Smooth muscle cell (in vitro differentiated cells): ENCODE data around the gene ZDHHC14. TPM values are rescaled to one million over a fixed set of nuclear protein-coding genes. Genes with fewer than 3 reads are reported as not detected.

Experiments
- DNase-seq: peaks from one replicate; lab custom pipeline; 2025; ENCODE audit not compliant: unreplicated experiment; lab: John Stamatoyannopoulos, UW
- H2AFZ ChIP-seq: fragments of 200-600 bp; sonication (generic); 2 replicates; pipeline ENCODE4 v1.6.0; 2016; ENCODE audit warnings: antibody characterized with exemption, low read depth, mild to moderate bottlenecking
- H3F3A ChIP-seq: fragments of 200-600 bp; sonication (generic); 2 replicates; pipeline ENCODE4 v1.6.0; 2017; ENCODE audit warnings: antibody characterized with exemption, low read depth
- H3K27ac ChIP-seq: fragments of 200-600 bp; sonication (generic); 2 replicates; pipeline ENCODE4 v1.5.1; 2016; ENCODE audit warnings: low read depth, mild to moderate bottlenecking
- H3K27me3 ChIP-seq: fragments of 200-600 bp; sonication (generic); 2 replicates; pipeline ENCODE4 v1.6.1; 2016; ENCODE audit warnings: low read depth, mild to moderate bottlenecking
- H3K36me3 ChIP-seq: fragments of 200-600 bp; sonication (generic); 2 replicates; pipeline ENCODE4 v1.5.1; 2016; ENCODE audit warnings: low read depth
- H3K4me1 ChIP-seq: fragments of 200-600 bp; sonication (generic); 2 replicates; pipeline ENCODE4 v1.5.1; 2016; ENCODE audit warnings: low read depth
- H3K4me2 ChIP-seq: fragments of 200-600 bp; sonication (generic); 2 replicates; pipeline ENCODE4 v1.6.0; 2016; ENCODE audit warnings: mild to moderate bottlenecking
- H3K4me3 ChIP-seq: fragments of 200-600 bp; sonication (generic); 2 replicates; pipeline ENCODE4 v1.5.1; 2016; ENCODE audit warnings: mild to moderate bottlenecking
- H3K79me2 ChIP-seq: fragments of 200-600 bp; sonication (generic); 2 replicates; pipeline ENCODE4 v1.6.0; 2016; ENCODE audit warnings: low read depth, mild to moderate bottlenecking
- H3K9ac ChIP-seq: fragments of 200-600 bp; sonication (generic); 2 replicates; pipeline ENCODE4 v1.6.0; 2016; ENCODE audit warnings: low read depth
- H3K9me3 ChIP-seq: fragments of 200-600 bp; sonication (generic); replicated peaks from 2 replicates; pipeline ENCODE4 v1.5.1; 2016; ENCODE audit warnings: low read depth
- H4K20me1 ChIP-seq: fragments of 200-600 bp; sonication (generic); 2 replicates; pipeline ENCODE4 v1.6.0; 2016; ENCODE audit warnings: low read depth
- WGBS: methylation state at CpG from one replicate; pipeline ENCODE4 v1.1.7; 2016; ENCODE audit warnings: low lambda C conversion rate; 5-methylcytosine and 5-hydroxymethylcytosine counted together
- polyA plus RNA-seq: library from polyadenylated mRNA; unstranded; fragments of >200 nt; fragmentation: Nextera tagmentation; extraction: Ambion mirVana; gene quantifications from 2 replicates; pipeline ENCODE4 v1.2.1, GENCODE V29; 2016
- total RNA-seq: library from RNA; depleted of rRNA; stranded (reverse); fragments of >200 nt; gene quantifications from 2 replicates; pipeline ENCODE4 v1.2.3, GENCODE V29; 2014
- TF ChIP-seq, protein P1 (sequence below): fragments of 200-600 bp; sonication (generic); IDR thresholded peaks from 2 replicates; pipeline ENCODE4 v1.5.1; 2017; ENCODE audit warnings: borderline replicate concordance, mild to moderate bottlenecking, antibody characterized with exemption; ENCODE audit not compliant: insufficient read depth, poor library complexity, severe bottlenecking

Gene ZDHHC14
- total and polyA plus RNA-seq, 2 experiments from 2014 or later: 1.3 to 1.6 TPM

DNA sequence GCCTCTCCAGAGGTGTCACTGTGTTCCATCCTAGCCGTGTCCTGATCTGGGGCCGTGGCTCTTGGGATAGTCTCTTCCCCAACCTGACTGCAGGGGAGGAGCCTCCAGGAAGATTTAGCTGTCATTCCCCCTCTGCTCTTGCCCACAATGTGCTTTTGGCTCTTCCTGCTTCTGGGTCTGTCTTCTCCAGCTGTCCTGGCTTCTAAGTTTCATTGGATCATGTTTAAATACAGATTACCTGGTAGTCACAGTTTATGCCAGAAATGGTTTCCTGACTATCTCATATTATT, 139.1 kb downstream of the ZDHHC14 start:
- Histone ChIP-seq H3K79me2 (no peaks in the 10 kb centered on the region), H3K9me3 (no peaks in the 10 kb centered on the region), H3K4me3 (no peak overlapping the region), H3K9ac (no peak overlapping the region), H4K20me1 (no peaks in the 10 kb centered on the region), H3K36me3 (no peaks in the 10 kb centered on the region), H3K27me3 (no peaks in the 10 kb centered on the region), H3K4me1 (peaks cover 7% of the 10 kb centered on the region), H3K4me2 (no peak overlapping the region), H3F3A (no peaks in the 10 kb centered on the region), H2AFZ (no peak overlapping the region), H3K27ac (no peak overlapping the region)
- 71% methylated on average over 2 of the region's 2 CpGs for WGBS
- DNase-seq: no peak
- TF ChIP-seq, protein P1, sequence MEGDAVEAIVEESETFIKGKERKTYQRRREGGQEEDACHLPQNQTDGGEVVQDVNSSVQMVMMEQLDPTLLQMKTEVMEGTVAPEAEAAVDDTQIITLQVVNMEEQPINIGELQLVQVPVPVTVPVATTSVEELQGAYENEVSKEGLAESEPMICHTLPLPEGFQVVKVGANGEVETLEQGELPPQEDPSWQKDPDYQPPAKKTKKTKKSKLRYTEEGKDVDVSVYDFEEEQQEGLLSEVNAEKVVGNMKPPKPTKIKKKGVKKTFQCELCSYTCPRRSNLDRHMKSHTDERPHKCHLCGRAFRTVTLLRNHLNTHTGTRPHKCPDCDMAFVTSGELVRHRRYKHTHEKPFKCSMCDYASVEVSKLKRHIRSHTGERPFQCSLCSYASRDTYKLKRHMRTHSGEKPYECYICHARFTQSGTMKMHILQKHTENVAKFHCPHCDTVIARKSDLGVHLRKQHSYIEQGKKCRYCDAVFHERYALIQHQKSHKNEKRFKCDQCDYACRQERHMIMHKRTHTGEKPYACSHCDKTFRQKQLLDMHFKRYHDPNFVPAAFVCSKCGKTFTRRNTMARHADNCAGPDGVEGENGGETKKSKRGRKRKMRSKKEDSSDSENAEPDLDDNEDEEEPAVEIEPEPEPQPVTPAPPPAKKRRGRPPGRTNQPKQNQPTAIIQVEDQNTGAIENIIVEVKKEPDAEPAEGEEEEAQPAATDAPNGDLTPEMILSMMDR: no peak

GRCh38 chr6:157520596-157521361, 139.8 kb downstream of the ZDHHC14 start:
- no peaks in the 10 kb centered on the region for H3K36me3 ChIP-seq
- no peaks in the 10 kb centered on the region for H3F3A ChIP-seq
- WGBS: 90% methylated on average over 6 of the region's 6 CpGs
- H3K9me3 ChIP-seq: no peaks in the 10 kb centered on the region
- no peak overlapping the region for H3K4me2 ChIP-seq
- TF ChIP-seq, protein P1: no peak
- peaks cover 7% of the 10 kb centered on the region for H3K4me1 ChIP-seq
- H4K20me1 ChIP-seq: no peaks in the 10 kb centered on the region
- H3K27me3 ChIP-seq: no peaks in the 10 kb centered on the region
- no peak for DNase-seq
- no peak overlapping the region for H3K4me3 ChIP-seq
- H2AFZ ChIP-seq: no peak overlapping the region
- H3K27ac ChIP-seq: no peak overlapping the region
- no peaks in the 10 kb centered on the region for H3K79me2 ChIP-seq
- H3K9ac ChIP-seq: no peak overlapping the region

GRCh38 chr6:157521362-157522335, 140.7 kb downstream of the ZDHHC14 start:
- H3K27ac ChIP-seq: no peak overlapping the region
- no peak overlapping the region for H2AFZ ChIP-seq
- H3K27me3 ChIP-seq: no peaks in the 10 kb centered on the region
- no peaks in the 10 kb centered on the region for H3K79me2 ChIP-seq
- H3K4me3 ChIP-seq: no peak overlapping the region
- no peaks in the 10 kb centered on the region for H3K9me3 ChIP-seq
- H3K4me1 ChIP-seq: peaks cover 7% of the 10 kb centered on the region
- no peaks in the 10 kb centered on the region for H4K20me1 ChIP-seq
- WGBS: 93% methylated on average over 10 of the region's 10 CpGs
- TF ChIP-seq, protein P1: no peak
- H3K4me2 ChIP-seq: no peak overlapping the region
- no peak for DNase-seq
- H3K9ac ChIP-seq: no peak overlapping the region
- H3K36me3 ChIP-seq: no peaks in the 10 kb centered on the region
- H3F3A ChIP-seq: no peaks in the 10 kb centered on the region
